Activated T-cell treated with anti-CD3 and anti-CD28 coated beads, Interleukin-2, amount 50 U/mL, for 48 hours (primary cell): ENCODE data around the gene RPS15A.

Source experiments
- DNase-seq, 2 experiments: peaks; one replicate each; pipeline ENCODE4 v3.0.0-alpha.2; 2020

The RPS15A gene

GRCh38 chr16:18789850-18790706 is at the start of gene RPS15A:
Gene RPS15A (minus strand): TSS chr16:18790334. CDS start chr16:18789113, 1,221 bp downstream.
- peak; percentile 93 to 94 for DNase-seq

DNA sequence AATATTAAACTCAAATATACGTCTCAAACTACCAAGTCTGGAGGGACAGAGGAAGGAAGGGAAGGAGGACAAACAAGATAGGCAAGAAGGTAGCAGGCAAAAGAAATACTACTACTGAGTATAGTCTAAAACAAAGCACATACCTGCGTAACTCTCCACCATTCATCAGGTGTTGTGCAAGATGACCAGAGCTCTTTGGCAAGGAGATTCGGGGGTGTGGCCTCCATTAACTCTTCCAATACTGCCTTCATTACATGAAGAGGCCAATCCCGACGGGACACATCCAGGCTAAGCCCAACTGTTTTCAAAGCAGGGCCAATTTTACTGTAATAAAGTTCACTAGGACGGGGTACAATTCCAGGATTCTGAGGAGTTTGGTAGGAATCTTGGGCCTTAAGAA is 49.4 kb upstream of the RPS15A start:
- DNase-seq: no peak

- DNase-seq: no peak
Measured at GRCh38 chr16:18836702-18837101, 46.6 kb upstream of the RPS15A start.

- no peak for DNase-seq
Measured at GRCh38 chr16:18834864-18835263, 44.7 kb upstream of the RPS15A start.

DNA sequence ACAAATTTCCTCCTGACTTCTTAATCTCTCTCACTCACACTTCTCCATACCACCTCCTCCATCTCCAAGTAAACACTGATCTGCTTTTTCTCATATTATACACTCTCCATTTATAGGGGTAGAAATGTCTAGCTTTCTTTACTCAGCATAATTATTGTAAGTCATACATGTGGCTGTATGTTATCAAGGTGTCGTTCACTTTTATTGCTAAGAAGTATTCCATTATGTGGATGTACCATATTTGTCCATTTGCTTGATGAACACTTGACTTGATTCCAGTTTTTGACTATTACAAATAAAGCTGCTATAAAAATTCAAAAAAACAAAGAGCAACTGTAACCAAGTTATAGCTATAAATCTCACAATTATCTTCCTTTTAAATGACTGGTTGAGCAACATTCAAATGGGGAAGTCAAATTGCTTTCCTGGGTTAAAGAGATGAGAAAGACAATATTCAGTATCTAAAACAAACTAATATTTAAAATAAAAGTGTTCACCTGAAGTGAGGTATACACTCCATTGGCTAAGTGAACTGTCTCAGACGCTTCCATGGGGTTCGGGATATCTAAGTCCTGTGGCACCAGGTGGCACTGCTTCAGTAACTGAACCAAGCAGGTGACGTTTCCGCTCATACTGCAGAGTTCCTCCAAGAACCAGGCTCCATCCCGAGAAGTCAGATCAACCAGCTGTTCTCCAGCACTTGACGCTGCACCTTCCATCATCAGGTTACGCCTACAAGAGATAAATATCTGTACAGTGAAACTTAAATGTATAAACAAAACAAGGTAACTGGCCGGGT is 43.8 kb upstream of the RPS15A start:
- DNase-seq: no peak

- no peak for DNase-seq
Measured at GRCh38 chr16:18832613-18833012, 42.5 kb upstream of the RPS15A start.

- DNase-seq: no peak
Measured at GRCh38 chr16:18832006-18832405, 41.9 kb upstream of the RPS15A start.

GRCh38 chr16:18829251-18829650 is 39.1 kb upstream of the RPS15A start:
- no peak for DNase-seq

- no peak for DNase-seq
Measured at GRCh38 chr16:18827890-18828289, 37.8 kb upstream of the RPS15A start.

- DNase-seq: no peak
Measured at GRCh38 chr16:18816286-18816685, 26.2 kb upstream of the RPS15A start.

DNA sequence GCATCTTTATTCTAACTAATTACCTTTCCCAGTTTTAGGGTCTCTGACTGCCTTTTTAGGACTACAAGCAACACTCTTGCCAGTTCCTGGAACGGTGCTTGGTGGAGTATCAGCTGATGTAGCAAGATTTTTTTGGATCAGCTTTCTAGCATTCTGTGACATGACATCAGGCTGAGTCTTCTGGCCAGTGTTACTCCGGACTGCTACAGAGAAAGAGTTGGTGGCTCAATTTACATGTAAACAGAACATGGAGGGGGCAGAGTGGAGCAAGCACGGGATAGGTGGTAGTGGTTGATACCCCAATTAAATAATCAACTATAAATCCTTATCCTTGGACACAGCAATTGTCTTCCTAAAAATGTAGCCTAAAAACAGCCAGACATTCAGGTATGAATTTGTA is 21.8 kb upstream of the RPS15A start:
- DNase-seq: no peak

DNA sequence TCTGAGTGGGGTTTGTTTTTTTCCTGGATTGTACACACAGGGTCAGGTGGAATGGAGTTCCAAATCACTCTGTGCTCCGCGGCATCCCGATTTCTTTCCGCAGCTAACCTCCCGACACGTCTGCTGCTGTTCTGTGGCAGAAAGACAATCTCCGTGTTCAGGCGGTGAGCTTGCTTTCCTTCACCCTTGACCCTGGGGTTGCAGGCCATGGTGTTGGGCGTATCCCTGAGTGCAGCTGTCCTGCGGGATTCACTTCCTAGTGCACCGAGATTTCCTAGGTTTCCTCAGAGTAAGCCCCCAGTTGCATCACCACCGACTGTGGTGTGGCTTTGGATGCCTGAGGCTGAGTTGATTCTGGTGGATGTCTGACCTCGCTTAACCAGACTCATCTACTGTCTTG is 19.0 kb upstream of the RPS15A start:
- DNase-seq: no peak

- no peak for DNase-seq
Measured at GRCh38 chr16:18805257-18805773, 15.2 kb upstream of the RPS15A start.

GRCh38 chr16:18804540-18804939 is 14.4 kb upstream of the RPS15A start:
- DNase-seq: no peak

GRCh38 chr16:18803569-18804462 is 13.7 kb upstream of the RPS15A start:
- no peak for DNase-seq

DNA sequence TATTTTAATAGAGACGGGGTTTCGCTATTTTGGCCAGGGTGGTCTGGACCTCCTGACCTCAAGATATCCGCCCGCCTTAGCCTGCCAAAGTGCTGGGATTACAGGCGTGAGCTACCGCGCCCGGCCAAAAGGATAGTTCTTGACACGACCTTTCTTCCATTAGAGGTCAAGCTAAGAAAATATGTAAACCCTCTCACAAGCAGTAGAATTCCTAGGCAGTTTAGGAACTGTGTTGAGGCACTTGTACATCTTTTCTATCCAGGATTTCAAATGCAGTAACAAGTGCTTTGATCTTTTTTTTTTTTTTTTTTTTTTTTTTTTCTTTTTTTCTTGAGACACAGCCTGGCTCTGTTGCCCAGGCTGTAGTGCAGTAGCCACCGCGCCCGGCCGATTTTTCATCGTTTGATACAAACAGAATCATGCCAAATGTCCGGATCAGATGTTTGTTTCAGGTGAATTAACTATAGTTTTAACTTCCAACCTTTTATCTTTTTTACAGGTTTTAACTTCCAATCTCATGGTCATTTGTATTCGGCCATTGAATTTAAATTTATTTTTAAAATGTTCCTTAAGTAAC is 12.7 kb upstream of the RPS15A start:
- no peak for DNase-seq

- DNase-seq: peak; percentile 98 to 99
Measured at GRCh38 chr16:18801145-18801972, 11.2 kb upstream of the RPS15A start, which contains the start of gene ARL6IP1. Gene ARL6IP1 (minus strand): TSS chr16:18801549. CDS start chr16:18801466, 83 bp downstream.

- DNase-seq: no peak
Measured at GRCh38 chr16:18800775-18801144, 10.6 kb upstream of the RPS15A start.

DNA sequence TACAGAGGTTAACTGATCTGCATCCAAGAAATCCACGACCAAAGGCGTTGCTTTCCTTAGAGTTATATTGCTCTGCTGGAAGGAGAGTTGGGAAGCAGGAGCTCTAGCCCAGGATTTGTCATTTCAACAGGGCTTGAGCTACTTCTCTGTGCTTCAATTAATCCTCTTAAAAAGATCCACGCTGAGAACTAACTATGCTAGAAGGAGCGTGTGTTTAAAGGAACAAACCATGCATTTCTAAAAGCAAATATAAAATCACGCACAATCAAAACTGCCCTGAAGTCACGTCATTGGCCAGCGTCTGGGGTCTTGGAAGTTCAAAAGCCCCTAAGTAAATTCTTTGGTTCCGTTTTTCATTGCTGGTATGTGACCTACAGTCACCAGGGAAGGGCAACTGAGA is 10.2 kb upstream of the RPS15A start:
- DNase-seq: no peak

DNA sequence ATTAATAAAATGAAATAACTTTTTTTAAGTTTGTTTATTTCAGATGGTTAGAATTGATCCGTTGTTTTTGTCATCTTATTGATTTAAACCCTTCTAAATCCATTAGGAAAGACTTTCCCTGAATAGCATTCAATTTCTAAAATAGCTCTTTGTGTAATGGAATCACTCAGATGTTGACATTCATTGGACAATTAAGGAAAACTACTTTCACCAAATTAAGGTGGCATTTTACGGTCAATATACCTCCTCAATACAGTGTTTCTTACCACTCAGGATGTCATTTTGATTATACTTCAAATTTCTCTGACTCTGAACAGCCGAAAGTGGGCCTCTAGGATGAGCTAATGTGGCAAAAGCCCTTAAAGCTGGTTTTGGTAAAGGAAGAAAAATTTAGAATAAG is 9.4 kb upstream of the RPS15A start:
- DNase-seq: no peak

DNA sequence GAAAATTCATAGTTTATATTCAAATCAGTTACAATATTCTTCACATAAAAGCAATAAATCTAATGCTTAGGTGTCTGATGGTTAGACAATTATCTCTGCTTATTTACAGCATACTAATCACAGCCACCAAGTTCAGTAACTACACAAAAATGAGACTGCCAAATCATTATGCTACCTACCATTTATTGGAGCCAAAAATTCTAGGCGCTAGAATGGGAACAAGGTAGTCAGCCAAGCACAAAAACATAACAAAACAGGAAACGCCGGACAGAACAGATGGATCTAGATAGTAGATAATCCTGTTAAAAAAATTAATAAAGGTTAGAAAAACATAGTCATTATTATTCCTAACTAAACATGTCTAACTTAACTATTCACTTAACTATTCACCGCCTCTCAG is 7.6 kb upstream of the RPS15A start:
- DNase-seq: no peak
